Osteoblast (primary cell): ENCODE data around the gene COX20. TPM values are rescaled to one million over a fixed set of nuclear protein-coding genes. Genes with fewer than 3 reads are reported as not detected.
A peak's percentile ranks its signal among the peaks of the same experiment; 100 is the strongest.

Experiments
- DNase-seq: peaks from one replicate; pipeline ENCODE4 v3.0.0; 2011; ENCODE audit warnings: low spot score, mixed read lengths; ENCODE audit not compliant: insufficient read length; ENCODE audit errors: missing footprints
- H2AFZ ChIP-seq: 2 replicates; pipeline ENCODE4 v1.6.0; 2011; ENCODE audit warnings: mild to moderate bottlenecking, low read length
- H3K27ac ChIP-seq: 2 replicates; pipeline ENCODE4 v1.5.1; 2011; ENCODE audit warnings: mild to moderate bottlenecking, low read depth, low read length, moderate library complexity
- H3K27me3 ChIP-seq: 2 replicates; pipeline ENCODE4 v1.6.0; 2012; ENCODE audit warnings: mild to moderate bottlenecking, control low read depth, inconsistent platforms, low read length, moderate library complexity; ENCODE audit not compliant: insufficient read depth
- H3K36me3 ChIP-seq: 2 replicates; pipeline ENCODE4 v1.5.1; 2011; ENCODE audit warnings: mild to moderate bottlenecking, low read length, control low read depth, moderate library complexity; ENCODE audit not compliant: insufficient read depth
- H3K4me1 ChIP-seq: 2 replicates; pipeline ENCODE4 v1.5.1; 2011; ENCODE audit warnings: mild to moderate bottlenecking, low read length, control low read depth, moderate library complexity; ENCODE audit not compliant: insufficient read depth
- H3K4me2 ChIP-seq: 2 replicates; pipeline ENCODE4 v1.6.0; 2011; ENCODE audit warnings: mild to moderate bottlenecking, low read length; ENCODE audit not compliant: insufficient read depth
- H3K4me3 ChIP-seq: fragments of 200-600 bp; sonication (generic); 3 replicates; pipeline ENCODE4 v1.5.1; 2012; ENCODE audit warnings: mild to moderate bottlenecking, low read length, inconsistent platforms; ENCODE audit not compliant: insufficient read depth
- H3K79me2 ChIP-seq: 2 replicates; pipeline ENCODE4 v1.6.0; 2012; ENCODE audit warnings: mild to moderate bottlenecking, low read length, control low read depth, inconsistent platforms; ENCODE audit not compliant: insufficient read depth
- H3K9me3 ChIP-seq: 2 replicates; pipeline ENCODE4 v1.5.1; 2011; ENCODE audit warnings: low read depth, low read length, control low read depth
- H4K20me1 ChIP-seq: 2 replicates; pipeline ENCODE4 v1.6.0; 2012; ENCODE audit warnings: mild to moderate bottlenecking, low read length, control low read depth; ENCODE audit not compliant: insufficient read depth
- CTCF ChIP-seq: IDR thresholded peaks from 2 replicates; pipeline ENCODE4 v1.5.1; 2011; ENCODE audit warnings: mild to moderate bottlenecking, low read depth, low read length, moderate library complexity; ENCODE audit errors: extremely low read depth
- total RNA-seq: library from RNA; depleted of rRNA; stranded (reverse); fragments of >200 nt; gene quantifications from 2 replicates; pipeline ENCODE4 v1.2.3, GENCODE V29; 2012

Gene COX20
- total RNA-seq, 1 donor = 35.8 TPM

DNA sequence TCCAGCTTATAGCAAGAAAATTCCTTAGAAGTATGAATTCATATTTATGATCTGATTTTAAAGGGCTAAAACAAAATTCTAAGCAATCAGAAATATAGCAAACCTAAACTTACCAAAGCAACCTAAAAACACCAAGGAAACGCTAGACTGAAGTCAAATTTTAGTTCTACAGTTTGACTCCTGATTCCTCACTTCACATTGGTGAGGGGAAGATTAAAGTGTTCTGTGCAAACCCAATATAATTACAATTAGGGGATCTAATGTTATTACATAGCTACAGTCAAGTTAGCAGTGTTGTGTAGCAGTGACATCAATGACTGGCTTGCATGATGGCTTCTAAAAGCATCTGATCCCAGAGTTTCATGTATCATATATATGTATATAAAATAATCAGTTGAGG lies 17.2 kb downstream of the COX20 start:
- peaks cover 7% of the 10 kb centered on the region for H4K20me1 ChIP-seq
- DNase-seq = no peak
- TF ChIP-seq CTCF = no peak
- H3K36me3 ChIP-seq = peaks cover 98% of the 10 kb centered on the region
- H3K79me2 ChIP-seq = peaks cover 87% of the 10 kb centered on the region
- no peak overlapping the region for H2AFZ ChIP-seq
- no peak overlapping the region for H3K4me3 ChIP-seq
- H3K4me2 ChIP-seq = no peak overlapping the region
- no peaks in the 10 kb centered on the region for H3K9me3 ChIP-seq
- no peaks in the 10 kb centered on the region for H3K4me1 ChIP-seq
- H3K27me3 ChIP-seq = no peaks in the 10 kb centered on the region
- H3K27ac ChIP-seq = no peak overlapping the region

GRCh38 chr1:244854166-244854565 lies 18.7 kb downstream of the COX20 start:
- H3K4me1 ChIP-seq = no peaks in the 10 kb centered on the region
- TF ChIP-seq CTCF = no peak
- no peak overlapping the region for H2AFZ ChIP-seq
- DNase-seq = no peak
- no peak overlapping the region for H3K27ac ChIP-seq
- H3K79me2 ChIP-seq = peaks cover 91% of the 10 kb centered on the region
- peaks cover 100% of the 10 kb centered on the region for H3K36me3 ChIP-seq
- no peak overlapping the region for H3K4me2 ChIP-seq
- no peak overlapping the region for H3K4me3 ChIP-seq
- H3K27me3 ChIP-seq = no peaks in the 10 kb centered on the region
- H4K20me1 ChIP-seq = peaks cover 19% of the 10 kb centered on the region
- H3K9me3 ChIP-seq = no peaks in the 10 kb centered on the region

GRCh38 chr1:244854865-244855578 lies 19.6 kb downstream of the COX20 start:
- no peak overlapping the region for H3K4me2 ChIP-seq
- H3K4me1 ChIP-seq = peaks cover 6% of the 10 kb centered on the region
- no peak for TF ChIP-seq CTCF
- no peak overlapping the region for H3K27ac ChIP-seq
- H2AFZ ChIP-seq = no peak overlapping the region
- no peaks in the 10 kb centered on the region for H3K27me3 ChIP-seq
- H3K9me3 ChIP-seq = no peaks in the 10 kb centered on the region
- H3K36me3 ChIP-seq = peaks cover 100% of the 10 kb centered on the region
- no peak overlapping the region for H3K4me3 ChIP-seq
- H3K79me2 ChIP-seq = peaks cover 92% of the 10 kb centered on the region
- DNase-seq = no peak
- peaks cover 27% of the 10 kb centered on the region for H4K20me1 ChIP-seq

DNA sequence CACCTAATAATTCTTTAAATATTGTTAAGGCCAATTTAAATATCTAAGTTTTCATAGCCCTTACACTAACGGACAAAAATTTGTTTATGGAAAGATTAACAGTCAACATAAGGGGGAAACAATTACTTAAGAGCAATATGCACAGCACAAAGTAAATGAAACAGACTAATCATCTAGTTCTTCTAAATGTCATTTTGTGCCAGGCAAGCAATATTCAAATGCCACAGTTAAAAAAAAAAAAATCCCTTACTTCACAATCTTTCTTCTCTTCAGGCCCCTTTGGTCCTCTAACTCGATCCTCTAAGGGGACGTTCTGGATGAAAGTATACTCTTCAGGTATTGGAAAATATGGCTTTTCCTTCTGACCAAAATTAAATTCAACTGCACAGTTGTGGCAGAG lies 22.3 kb downstream of the COX20 start:
- TF ChIP-seq CTCF = no peak
- peaks cover 84% of the 10 kb centered on the region for H3K36me3 ChIP-seq
- H4K20me1 ChIP-seq = peaks cover 51% of the 10 kb centered on the region
- H3K27me3 ChIP-seq = no peaks in the 10 kb centered on the region
- H3K4me2 ChIP-seq = no peak overlapping the region
- DNase-seq = no peak
- no peaks in the 10 kb centered on the region for H3K9me3 ChIP-seq
- no peak overlapping the region for H3K4me3 ChIP-seq
- peaks cover 92% of the 10 kb centered on the region for H3K79me2 ChIP-seq
- no peak overlapping the region for H2AFZ ChIP-seq
- H3K4me1 ChIP-seq = peaks cover 23% of the 10 kb centered on the region
- peak overlapping the region; percentile 30 for H3K27ac ChIP-seq
